DND-41 (cell line): ENCODE data around the gene PSTPIP1.

Source experiments
- ATAC-seq: fragments of 200-7000 bp; cut with Tn5 transposase; 3 replicates; pipeline ENCODE4 v1.9.1; 2021; ENCODE audit warnings: low read depth; ENCODE audit not compliant: insufficient read depth
- DNase-seq: peaks from one replicate; pipeline ENCODE4 v3.0.0-alpha.2; 2020
- H2AFZ ChIP-seq: 2 replicates; pipeline ENCODE4 v1.6.0; 2012; ENCODE audit warnings: low read depth, low read length
- H3K27ac ChIP-seq: 2 replicates; pipeline ENCODE4 v1.5.1; 2012; ENCODE audit warnings: low read length, inconsistent platforms
- H3K27me3 ChIP-seq: fragments of 200-600 bp; sonication (generic); 2 replicates; pipeline ENCODE4 v1.6.0; 2012; ENCODE audit warnings: low read length, mild to moderate bottlenecking, inconsistent platforms; ENCODE audit not compliant: insufficient read depth, poor library complexity
- H3K36me3 ChIP-seq: 2 replicates; pipeline ENCODE4 v1.5.1; 2012; ENCODE audit warnings: low read length, inconsistent platforms; ENCODE audit not compliant: insufficient read depth
- H3K4me1 ChIP-seq: 2 replicates; pipeline ENCODE4 v1.5.1; 2012; ENCODE audit warnings: mild to moderate bottlenecking, low read length; ENCODE audit not compliant: insufficient read depth
- H3K4me2 ChIP-seq: 2 replicates; pipeline ENCODE4 v1.6.0; 2012; ENCODE audit warnings: mild to moderate bottlenecking, moderate library complexity, low read length, inconsistent platforms; ENCODE audit not compliant: insufficient read depth
- H3K4me3 ChIP-seq, 2 experiments: fragments of 200-600 bp in 1 of 2; shearing (Covaris generic) in 1 of 2; 2 replicates each; pipeline ENCODE4 v1.5.1; 2012 to 2016; ENCODE audit warnings: inconsistent platforms in 2 of 2, low read length in 2 of 2, mild to moderate bottlenecking in 2 of 2, low read depth in 1 of 2, moderate library complexity in 1 of 2
- H3K79me2 ChIP-seq: 2 replicates; pipeline ENCODE4 v1.6.0; 2012; ENCODE audit warnings: low read length, inconsistent platforms; ENCODE audit not compliant: insufficient read depth
- H3K9ac ChIP-seq: 2 replicates; pipeline ENCODE4 v1.6.0; 2012; ENCODE audit warnings: low read depth, mild to moderate bottlenecking, inconsistent platforms, low read length, moderate library complexity
- H3K9me3 ChIP-seq: 2 replicates; pipeline ENCODE4 v1.5.1; 2012; ENCODE audit warnings: low read length, moderate library complexity, mild to moderate bottlenecking, inconsistent platforms; ENCODE audit not compliant: insufficient read depth, severe bottlenecking
- H4K20me1 ChIP-seq: 2 replicates; pipeline ENCODE4 v1.6.0; 2012; ENCODE audit warnings: low read length; ENCODE audit not compliant: insufficient read depth
- EZH2 ChIP-seq: IDR thresholded peaks from 3 replicates; pipeline ENCODE4 v1.6.1; 2012; ENCODE audit warnings: borderline replicate concordance, low read depth, mild to moderate bottlenecking, moderate library complexity, low read length, inconsistent platforms; ENCODE audit not compliant: severe bottlenecking
- TF ChIP-seq, protein P1 (sequence below): IDR thresholded peaks from 2 replicates; pipeline ENCODE4 v1.5.1; 2012; ENCODE audit warnings: borderline replicate concordance, low read length, moderate library complexity, mild to moderate bottlenecking; ENCODE audit not compliant: poor library complexity, severe bottlenecking; ENCODE audit errors: extremely low read depth

The PSTPIP1 gene

DNA sequence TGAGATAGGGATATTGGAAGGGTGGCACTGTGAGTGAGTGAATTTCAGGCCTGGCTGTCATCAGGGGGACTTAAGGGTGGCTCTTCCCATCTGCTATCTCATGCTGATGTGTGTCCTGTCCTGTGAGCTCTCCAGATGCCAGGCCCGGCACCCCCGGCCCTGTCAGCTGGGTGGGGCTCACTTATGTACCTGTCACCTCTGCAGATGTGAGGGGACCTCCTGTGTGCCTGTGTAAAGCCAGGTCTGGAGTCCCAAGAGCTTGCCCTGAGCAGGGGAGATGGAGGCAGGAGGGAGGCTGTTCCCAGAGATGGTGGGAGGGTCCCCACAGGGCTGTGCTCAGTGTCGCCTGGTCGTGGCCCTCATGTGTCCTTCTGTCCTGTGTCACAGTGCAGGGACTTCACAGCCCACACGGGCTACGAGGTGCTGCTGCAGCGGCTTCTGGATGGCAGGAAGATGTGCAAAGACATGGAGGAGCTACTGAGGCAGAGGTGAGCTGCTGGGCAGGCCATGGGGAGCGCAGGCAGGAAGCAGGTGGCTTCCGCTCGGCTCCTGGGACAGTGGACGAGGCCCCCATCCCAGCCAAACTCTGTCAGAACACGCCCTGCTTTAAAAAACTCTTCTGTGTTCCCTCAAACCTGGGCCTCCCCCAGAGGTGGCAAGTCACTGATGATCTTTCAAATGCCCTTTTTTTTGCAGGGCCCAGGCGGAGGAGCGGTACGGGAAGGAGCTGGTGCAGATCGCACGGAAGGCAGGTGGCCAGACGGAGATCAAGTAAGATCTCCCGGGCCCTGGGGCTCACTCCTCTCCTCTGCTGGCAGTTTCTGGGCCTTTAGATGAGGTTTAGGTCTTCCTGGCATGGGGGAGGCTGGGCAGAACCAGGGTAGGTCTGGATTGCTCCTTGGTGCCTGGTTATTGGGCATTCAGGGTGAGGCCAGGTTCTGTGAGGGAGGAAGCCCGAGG lies 23.1 kb downstream of the PSTPIP1 start:
- no peak overlapping the region for H2AFZ ChIP-seq
- H3K9me3 ChIP-seq = no peaks in the 10 kb centered on the region
- H3K27ac ChIP-seq = no peak overlapping the region
- H3K79me2 ChIP-seq = no peaks in the 10 kb centered on the region
- H3K4me2 ChIP-seq = no peak overlapping the region
- no peaks in the 10 kb centered on the region for H3K27me3 ChIP-seq
- H4K20me1 ChIP-seq = no peaks in the 10 kb centered on the region; the same call in 1 of the 2 replicates
- no peak overlapping the region for H3K4me3 ChIP-seq
- DNase-seq (no peak), ATAC-seq (no peak)
- no peak overlapping the region for H3K9ac ChIP-seq
- H3K36me3 ChIP-seq = no peaks in the 10 kb centered on the region
- peaks cover 21% of the 10 kb centered on the region for H3K4me1 ChIP-seq
- no peak for TF ChIP-seq EZH2
- TF ChIP-seq, protein P1, sequence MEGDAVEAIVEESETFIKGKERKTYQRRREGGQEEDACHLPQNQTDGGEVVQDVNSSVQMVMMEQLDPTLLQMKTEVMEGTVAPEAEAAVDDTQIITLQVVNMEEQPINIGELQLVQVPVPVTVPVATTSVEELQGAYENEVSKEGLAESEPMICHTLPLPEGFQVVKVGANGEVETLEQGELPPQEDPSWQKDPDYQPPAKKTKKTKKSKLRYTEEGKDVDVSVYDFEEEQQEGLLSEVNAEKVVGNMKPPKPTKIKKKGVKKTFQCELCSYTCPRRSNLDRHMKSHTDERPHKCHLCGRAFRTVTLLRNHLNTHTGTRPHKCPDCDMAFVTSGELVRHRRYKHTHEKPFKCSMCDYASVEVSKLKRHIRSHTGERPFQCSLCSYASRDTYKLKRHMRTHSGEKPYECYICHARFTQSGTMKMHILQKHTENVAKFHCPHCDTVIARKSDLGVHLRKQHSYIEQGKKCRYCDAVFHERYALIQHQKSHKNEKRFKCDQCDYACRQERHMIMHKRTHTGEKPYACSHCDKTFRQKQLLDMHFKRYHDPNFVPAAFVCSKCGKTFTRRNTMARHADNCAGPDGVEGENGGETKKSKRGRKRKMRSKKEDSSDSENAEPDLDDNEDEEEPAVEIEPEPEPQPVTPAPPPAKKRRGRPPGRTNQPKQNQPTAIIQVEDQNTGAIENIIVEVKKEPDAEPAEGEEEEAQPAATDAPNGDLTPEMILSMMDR = no peak

- no peak for ATAC-seq
Observed at GRCh38 chr15:77018796-77019505, 24.0 kb downstream of the PSTPIP1 start.

GRCh38 chr15:77019521-77020331 lies 24.8 kb downstream of the PSTPIP1 start:
- H4K20me1 ChIP-seq = no peaks in the 10 kb centered on the region; the same call in 1 of the 2 replicates
- no peak overlapping the region for H3K27ac ChIP-seq
- H3K27me3 ChIP-seq = no peaks in the 10 kb centered on the region
- H3K36me3 ChIP-seq = no peaks in the 10 kb centered on the region
- DNase-seq = no peak
- TF ChIP-seq EZH2 = no peak
- TF ChIP-seq, protein P1 = no peak
- no peak for ATAC-seq
- H3K4me3 ChIP-seq = no peak overlapping the region
- no peak overlapping the region for H3K9ac ChIP-seq
- H3K4me2 ChIP-seq = no peak overlapping the region
- no peaks in the 10 kb centered on the region for H3K9me3 ChIP-seq
- no peaks in the 10 kb centered on the region for H3K79me2 ChIP-seq
- H2AFZ ChIP-seq = no peak overlapping the region
- peaks cover 21% of the 10 kb centered on the region for H3K4me1 ChIP-seq

More at GRCh38 chr15:77018796-77019505, 24.0 kb downstream of the PSTPIP1 start:
- Histone ChIP-seq H3K4me1 (peaks cover 21% of the 10 kb centered on the region), H3K79me2 (no peaks in the 10 kb centered on the region), H2AFZ (no peak overlapping the region), H3K9ac (no peak overlapping the region), H3K27me3 (no peaks in the 10 kb centered on the region), H3K9me3 (no peaks in the 10 kb centered on the region), H3K27ac (no peak overlapping the region), H3K4me3 (no peak overlapping the region), H4K20me1 (no peaks in the 10 kb centered on the region; the same call in 1 of the 2 replicates), H3K4me2 (no peak overlapping the region), H3K36me3 (no peaks in the 10 kb centered on the region)
- no peak for DNase-seq
- TF ChIP-seq, protein P1 = no peak
- no peak for TF ChIP-seq EZH2
